ENCODE measurements around the gene STK11IP.

STK11IP gene

GRCh38 chr2:219631904-219632759 lies 34.5 kb downstream of the STK11IP start:
- H3K4me3 ChIP-seq (ENCODE audit: low read depth, low read length) = no peak overlapping the region
- CTCF ChIA-PET = interaction anchor here (0.9 to 3.3 kb wide), 4 partner anchors 11 to 90 kb away, joined by 3 to 15 read pairs (median 4); no protein-coding TSS in a partner anchor
- H3K27ac ChIP-seq (ENCODE audit: extremely low read depth, low read depth, low read length) = no peak overlapping the region
- H3K9me3 ChIP-seq (ENCODE audit: control insufficient read depth, insufficient read depth, low read depth, low read length) = no peaks in the 10 kb centered on the region
- POLR2A ChIA-PET = no interaction called here
- H3K36me3 ChIP-seq (ENCODE audit: control insufficient read depth in 2 of 2, insufficient read depth in 1 of 2, low read length in 2 of 2) = peaks cover 0 to 20% of the 10 kb centered on the region in 2 experiments; a peak in 1 of 3 replicates
- TF ChIP-seq, protein P1, sequence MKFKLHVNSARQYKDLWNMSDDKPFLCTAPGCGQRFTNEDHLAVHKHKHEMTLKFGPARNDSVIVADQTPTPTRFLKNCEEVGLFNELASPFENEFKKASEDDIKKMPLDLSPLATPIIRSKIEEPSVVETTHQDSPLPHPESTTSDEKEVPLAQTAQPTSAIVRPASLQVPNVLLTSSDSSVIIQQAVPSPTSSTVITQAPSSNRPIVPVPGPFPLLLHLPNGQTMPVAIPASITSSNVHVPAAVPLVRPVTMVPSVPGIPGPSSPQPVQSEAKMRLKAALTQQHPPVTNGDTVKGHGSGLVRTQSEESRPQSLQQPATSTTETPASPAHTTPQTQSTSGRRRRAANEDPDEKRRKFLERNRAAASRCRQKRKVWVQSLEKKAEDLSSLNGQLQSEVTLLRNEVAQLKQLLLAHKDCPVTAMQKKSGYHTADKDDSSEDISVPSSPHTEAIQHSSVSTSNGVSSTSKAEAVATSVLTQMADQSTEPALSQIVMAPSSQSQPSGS (tag by site-specific recombination; IDR thresholded peaks at IDR 0.05; ENCODE audit: low read depth) = no peak
- TF ChIP-seq, protein P2, sequence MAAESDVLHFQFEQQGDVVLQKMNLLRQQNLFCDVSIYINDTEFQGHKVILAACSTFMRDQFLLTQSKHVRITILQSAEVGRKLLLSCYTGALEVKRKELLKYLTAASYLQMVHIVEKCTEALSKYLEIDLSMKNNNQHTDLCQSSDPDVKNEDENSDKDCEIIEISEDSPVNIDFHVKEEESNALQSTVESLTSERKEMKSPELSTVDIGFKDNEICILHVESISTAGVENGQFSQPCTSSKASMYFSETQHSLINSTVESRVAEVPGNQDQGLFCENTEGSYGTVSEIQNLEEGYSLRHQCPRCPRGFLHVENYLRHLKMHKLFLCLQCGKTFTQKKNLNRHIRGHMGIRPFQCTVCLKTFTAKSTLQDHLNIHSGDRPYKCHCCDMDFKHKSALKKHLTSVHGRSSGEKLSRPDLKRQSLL (tag by site-specific recombination; IDR thresholded peaks at IDR 0.05) = peak; percentile 40; the same call in 1 of the 2 replicates
- TF ChIP-seq ZNF501 (tag by site-specific recombination; IDR thresholded peaks at IDR 0.05) (no peak), ZNF292 (tag by site-specific recombination; IDR thresholded peaks at IDR 0.05; ENCODE audit: borderline replicate concordance, low read depth) (no peak)
- TF ChIP-seq, protein P3, sequence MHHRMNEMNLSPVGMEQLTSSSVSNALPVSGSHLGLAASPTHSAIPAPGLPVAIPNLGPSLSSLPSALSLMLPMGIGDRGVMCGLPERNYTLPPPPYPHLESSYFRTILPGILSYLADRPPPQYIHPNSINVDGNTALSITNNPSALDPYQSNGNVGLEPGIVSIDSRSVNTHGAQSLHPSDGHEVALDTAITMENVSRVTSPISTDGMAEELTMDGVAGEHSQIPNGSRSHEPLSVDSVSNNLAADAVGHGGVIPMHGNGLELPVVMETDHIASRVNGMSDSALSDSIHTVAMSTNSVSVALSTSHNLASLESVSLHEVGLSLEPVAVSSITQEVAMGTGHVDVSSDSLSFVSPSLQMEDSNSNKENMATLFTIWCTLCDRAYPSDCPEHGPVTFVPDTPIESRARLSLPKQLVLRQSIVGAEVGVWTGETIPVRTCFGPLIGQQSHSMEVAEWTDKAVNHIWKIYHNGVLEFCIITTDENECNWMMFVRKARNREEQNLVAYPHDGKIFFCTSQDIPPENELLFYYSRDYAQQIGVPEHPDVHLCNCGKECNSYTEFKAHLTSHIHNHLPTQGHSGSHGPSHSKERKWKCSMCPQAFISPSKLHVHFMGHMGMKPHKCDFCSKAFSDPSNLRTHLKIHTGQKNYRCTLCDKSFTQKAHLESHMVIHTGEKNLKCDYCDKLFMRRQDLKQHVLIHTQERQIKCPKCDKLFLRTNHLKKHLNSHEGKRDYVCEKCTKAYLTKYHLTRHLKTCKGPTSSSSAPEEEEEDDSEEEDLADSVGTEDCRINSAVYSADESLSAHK (tag by site-specific recombination; IDR thresholded peaks at IDR 0.05) = no peak
- H3K4me1 ChIP-seq (ENCODE audit: control insufficient read depth, insufficient read depth, low read length) = no peaks in the 10 kb centered on the region

DNA sequence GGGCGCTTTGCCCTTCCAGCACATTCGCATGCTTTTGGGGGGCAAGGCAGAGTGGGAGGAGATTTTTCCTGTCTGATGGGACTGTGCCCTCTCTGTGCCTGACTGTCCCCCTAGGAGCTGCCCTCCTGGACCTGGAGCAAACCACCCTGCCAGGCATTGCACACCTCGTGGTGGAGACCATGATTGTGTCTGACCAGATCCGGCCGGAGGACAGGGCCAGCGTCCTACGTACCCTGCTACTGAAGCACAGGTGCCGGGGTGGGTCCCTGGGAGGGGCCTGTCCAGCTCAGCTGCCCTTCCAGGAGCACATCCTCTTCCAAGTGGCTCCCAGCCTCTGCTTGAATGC lies 35.1 kb downstream of the STK11IP start:
- ChIA-PET CTCF (interaction anchor here (1.6 to 3.3 kb wide), 2 partner anchors 10 to 91 kb away, joined by 3 to 15 read pairs; no protein-coding TSS in a partner anchor), POLR2A (no interaction called here)

More for the DNA sequence above, 35.1 kb downstream of the STK11IP start:
- TF ChIP-seq ZNF521 (tag by site-specific recombination; IDR thresholded peaks at IDR 0.05) (no peak), ZNF16 (tag by site-specific recombination; IDR thresholded peaks at IDR 0.05; ENCODE audit: low read depth) (no peak), WT1 (tag by site-specific recombination; IDR thresholded peaks at IDR 0.05) (no peak), HIC1 (tag by site-specific recombination; IDR thresholded peaks at IDR 0.05) (no peak), ZNF571 (tag by site-specific recombination; IDR thresholded peaks at IDR 0.05) (no peak), PRDM6 (tag by site-specific recombination; IDR thresholded peaks at IDR 0.05) (no peak), ZNF530 (tag by site-specific recombination; IDR thresholded peaks at IDR 0.05; ENCODE audit: low read depth) (no peak)
- H3K9me3 ChIP-seq (ENCODE audit: control insufficient read depth, insufficient read depth, low read depth, low read length) = no peaks in the 10 kb centered on the region
- H3K4me1 ChIP-seq (ENCODE audit: control insufficient read depth, insufficient read depth, low read length) = no peaks in the 10 kb centered on the region
- no peak overlapping the region for H3K4me3 ChIP-seq (ENCODE audit: low read depth, low read length)
- no peak overlapping the region for H3K27ac ChIP-seq (ENCODE audit: extremely low read depth, low read depth, low read length)
- peaks cover 0 to 22% of the 10 kb centered on the region in 2 experiments; a peak in 1 of 3 replicates for H3K36me3 ChIP-seq (ENCODE audit: control insufficient read depth in 2 of 2, insufficient read depth in 1 of 2, low read length in 2 of 2)

Measured in HEK293 (cell line).